Stimulated activated CD4-positive, alpha-beta T cell treated with anti-CD3 and anti-CD28 coated beads, TNF-alpha, amount 100 ng/mL, for 48 hours (primary cell): ENCODE results near the gene FBXL20.
"Not testable (repeated sequence)": the region's sequence is repeated elsewhere in the genome, so short reads cannot be mapped to it uniquely, and the experiment has no call there.

ENCODE experiments used
- DNase-seq, 3 donors: peaks; one replicate each; pipeline ENCODE4 v3.0.0-alpha.2; 2020; ENCODE audit warnings: low read depth in 3 of 3

Gene FBXL20

GRCh38 chr17:39380144-39380543 lies 21.3 kb downstream of the FBXL20 start:
- no peak for DNase-seq

- no peak for DNase-seq
Observed at GRCh38 chr17:39376434-39376833, 25.0 kb downstream of the FBXL20 start.

- not testable (repeated sequence) for DNase-seq
Observed at GRCh38 chr17:39367805-39368204, 33.6 kb downstream of the FBXL20 start.

DNA sequence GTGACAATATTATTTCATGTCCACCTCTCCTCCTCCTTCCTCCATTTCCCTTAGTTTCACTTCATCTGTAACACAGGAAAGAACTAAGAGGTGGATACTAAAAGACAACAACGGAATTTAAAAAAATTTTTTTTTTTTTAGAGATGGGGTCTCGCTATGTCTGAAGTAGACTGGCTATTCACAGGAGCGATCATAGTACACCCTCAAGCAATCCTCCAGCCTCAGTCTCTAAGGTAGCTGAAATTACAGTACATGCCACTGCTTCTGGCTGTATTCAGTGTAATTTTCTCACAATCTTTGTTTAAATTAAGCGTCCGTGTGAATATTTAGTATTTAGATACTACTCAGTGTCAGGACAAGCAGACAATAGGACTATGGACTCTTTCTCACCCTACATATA lies 35.6 kb downstream of the FBXL20 start:
- DNase-seq: no peak

GRCh38 chr17:39365242-39365641 lies 36.2 kb downstream of the FBXL20 start:
- DNase-seq: no peak

- DNase-seq: no peak
Observed at GRCh38 chr17:39364236-39365025, 37.0 kb downstream of the FBXL20 start.

- DNase-seq: no peak
Observed at GRCh38 chr17:39361064-39361463, 40.4 kb downstream of the FBXL20 start.

DNA sequence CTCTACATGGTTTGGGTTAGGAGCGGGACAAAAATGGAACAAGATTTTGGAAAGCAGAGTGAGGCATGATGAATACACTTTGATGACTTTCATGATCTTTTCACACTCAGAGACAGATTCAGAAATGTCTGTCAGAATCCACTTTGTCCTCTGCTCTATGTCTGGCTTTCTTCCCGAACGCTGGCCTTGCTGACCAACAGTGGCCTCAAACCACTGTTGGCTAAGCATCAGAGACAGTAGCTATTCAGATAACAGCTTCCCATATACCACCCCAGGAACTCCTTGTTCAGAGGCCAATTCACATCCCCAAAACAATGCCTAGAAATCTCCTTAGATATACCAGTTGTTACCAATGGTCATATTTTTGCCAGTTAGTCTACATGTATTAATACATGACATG lies 40.9 kb downstream of the FBXL20 start:
- DNase-seq: no peak

DNA sequence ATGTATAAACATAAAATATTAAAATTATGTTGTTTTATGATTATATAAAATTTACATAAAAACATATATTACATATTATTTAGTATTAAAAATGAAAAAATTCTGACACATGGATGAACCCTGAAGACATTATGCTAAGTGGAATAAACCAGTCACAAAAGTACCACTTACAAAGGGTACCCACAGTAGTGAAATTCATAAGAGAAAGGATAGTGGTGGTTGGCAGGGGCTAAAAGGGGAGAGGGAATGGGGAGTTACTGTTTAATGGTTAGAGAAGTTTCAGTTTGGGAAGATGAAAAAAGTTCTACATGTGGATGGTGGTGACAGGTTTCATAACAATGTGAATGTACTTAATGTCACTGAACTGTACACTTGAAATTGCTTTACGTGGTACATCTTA lies 41.4 kb downstream of the FBXL20 start:
- no peak for DNase-seq

DNA sequence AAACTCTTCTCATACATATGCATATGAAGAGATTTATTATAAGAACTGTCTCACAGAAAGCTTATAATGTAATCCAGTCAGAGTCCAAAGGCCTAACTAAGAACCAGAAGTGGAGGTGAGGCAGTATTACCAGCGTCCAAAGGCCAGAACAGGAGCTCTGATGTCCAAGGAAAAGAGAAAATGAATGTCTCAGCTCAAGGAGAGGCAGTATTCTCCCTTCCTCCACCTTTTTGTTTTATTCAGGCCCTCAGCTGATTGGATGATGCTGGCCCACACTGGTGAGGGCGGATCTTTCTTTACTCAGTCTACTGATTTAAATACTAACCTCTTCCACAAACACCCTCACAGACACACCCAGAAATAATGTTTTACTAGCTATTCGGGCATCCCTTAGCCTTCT lies 43.4 kb downstream of the FBXL20 start:
- no peak for DNase-seq

- DNase-seq: no peak
Observed at GRCh38 chr17:39357488-39357887, 43.9 kb downstream of the FBXL20 start.

- no peak for DNase-seq
Observed at GRCh38 chr17:39352986-39353385, 48.4 kb downstream of the FBXL20 start.

DNA sequence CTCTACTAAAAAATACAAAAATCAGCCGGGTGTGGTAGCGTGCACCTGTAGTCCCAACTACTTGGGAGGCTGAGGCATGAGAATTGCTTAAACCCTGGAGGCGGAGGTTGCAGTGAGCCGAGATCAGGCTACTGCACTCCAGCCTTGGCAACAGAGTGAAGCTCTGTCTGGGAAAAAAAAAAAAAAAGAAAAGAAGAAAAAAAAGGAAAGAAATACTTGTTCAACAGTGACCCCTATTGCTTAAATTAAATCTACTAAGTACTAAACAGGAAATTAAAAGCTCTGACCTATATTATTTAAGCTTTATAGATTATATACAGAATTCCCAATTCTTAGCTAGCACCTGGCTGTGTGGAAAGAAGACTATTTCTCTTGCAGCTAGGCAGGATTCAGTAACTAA lies 48.9 kb downstream of the FBXL20 start:
- DNase-seq: no peak

- DNase-seq: no peak
Observed at GRCh38 chr17:39351508-39351907, 49.9 kb downstream of the FBXL20 start.

- no peak for DNase-seq
Observed at GRCh38 chr17:39349246-39349645, 52.2 kb downstream of the FBXL20 start.

DNA sequence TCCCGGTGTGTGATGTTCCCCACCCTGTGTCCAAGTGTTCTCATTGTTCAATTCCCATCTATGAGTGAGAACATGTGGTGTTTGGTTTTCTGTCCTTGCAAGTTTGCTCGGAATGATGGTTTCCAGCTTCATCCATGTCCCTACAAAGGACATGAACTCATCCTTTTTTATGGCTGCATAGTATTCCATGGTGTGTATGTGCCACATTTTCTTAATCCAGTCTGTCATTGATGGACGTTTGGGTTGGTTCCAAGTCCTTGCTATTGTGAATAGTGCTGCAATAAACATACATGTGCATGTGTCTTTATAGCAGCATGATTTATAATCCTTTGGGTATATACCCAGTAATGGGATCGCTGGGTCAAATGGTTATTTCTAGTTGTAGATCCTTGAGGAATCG lies 54.6 kb downstream of the FBXL20 start:
- not testable (repeated sequence) for DNase-seq

- no peak for DNase-seq
Observed at GRCh38 chr17:39341541-39341940, 59.9 kb downstream of the FBXL20 start.

DNA sequence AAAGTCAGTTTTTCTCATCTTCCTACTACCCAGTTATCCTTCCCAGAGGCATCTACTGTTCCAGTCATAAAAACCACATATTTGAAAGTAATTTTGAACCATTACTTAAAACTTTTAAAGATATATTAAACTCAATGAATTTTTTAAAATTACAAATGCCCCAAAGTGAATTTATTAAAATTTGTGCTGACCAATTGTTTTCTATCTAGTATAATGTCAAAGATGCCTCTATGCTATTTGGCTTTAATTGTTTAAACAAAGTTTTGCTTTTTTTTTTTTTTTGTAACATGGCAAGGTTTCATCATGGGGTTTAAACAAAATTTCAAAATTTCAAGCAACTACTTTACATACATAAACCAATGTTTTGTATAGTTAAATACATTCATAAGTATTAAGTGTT lies 60.7 kb downstream of the FBXL20 start:
- no peak for DNase-seq

GRCh38 chr17:39339272-39339671 lies 62.2 kb downstream of the FBXL20 start:
- no peak for DNase-seq

DNA sequence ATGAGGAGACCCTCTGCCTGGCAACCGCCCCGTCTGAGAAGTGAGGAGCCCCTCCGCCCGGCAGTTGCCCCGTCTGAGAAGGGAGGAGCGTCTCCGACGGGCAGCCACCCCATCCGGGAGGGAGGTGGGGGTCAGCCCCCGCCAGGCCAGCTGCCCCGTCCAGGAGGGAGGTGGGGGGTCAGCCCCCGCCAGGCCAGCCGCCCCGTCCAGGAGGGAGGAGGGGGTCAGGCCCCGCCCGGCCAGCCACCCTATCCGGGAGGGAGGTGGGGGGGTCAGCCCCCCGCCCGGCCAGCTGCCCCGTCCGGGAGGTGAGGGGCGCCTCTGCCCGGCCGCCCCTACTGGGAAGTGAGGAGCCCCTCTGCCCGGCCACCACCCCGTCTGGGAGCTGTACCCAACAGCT lies 63.8 kb downstream of the FBXL20 start:
- not testable (repeated sequence) for DNase-seq

GRCh38 chr17:39335704-39336223 lies 65.7 kb downstream of the FBXL20 start:
- DNase-seq: no peak

DNA sequence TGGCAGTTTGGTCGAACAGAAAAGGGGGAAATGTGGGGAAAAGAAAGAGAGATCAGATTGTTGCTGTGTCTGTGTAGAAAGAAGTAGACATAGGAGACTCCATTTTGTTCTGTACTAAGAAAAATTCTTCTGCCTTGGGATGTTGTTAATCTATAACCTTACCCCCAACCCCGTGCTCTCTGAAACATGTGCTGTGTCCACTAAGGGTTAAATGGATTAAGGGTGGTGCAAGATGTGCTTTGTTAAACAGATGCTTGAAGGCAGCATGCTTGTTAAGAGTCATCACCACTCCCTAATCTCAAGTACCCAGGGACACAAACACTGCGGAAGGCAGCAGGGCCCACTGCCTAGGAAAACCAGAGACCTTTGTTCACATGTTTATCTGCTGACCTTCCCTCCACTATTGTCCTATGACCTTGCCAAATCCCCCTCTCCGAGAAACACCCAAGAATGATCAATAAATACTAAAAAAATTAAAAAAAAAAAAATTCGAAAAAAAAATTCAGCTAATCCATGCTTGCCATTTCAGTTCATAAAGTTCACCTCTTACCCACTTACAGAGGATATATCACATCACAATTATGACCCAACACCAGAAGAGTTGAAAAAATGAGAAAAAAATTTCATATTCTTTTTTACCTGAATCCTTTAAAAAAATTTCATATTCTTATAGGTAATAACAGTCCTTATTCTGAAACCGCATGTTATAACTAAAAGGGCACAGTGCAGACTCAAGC lies 67.2 kb downstream of the FBXL20 start:
- DNase-seq: not testable (repeated sequence)

GRCh38 chr17:39332092-39332491 lies 69.3 kb downstream of the FBXL20 start:
- no peak for DNase-seq
